GM12872 (cell line): Measurements from ENCODE around the gene TMEM187.

Experiments
- CTCF ChIP-seq: IDR thresholded peaks from 3 replicates; pipeline ENCODE4 v1.5.1; 2011; ENCODE audit warnings: low read depth, mild to moderate bottlenecking, low read length, moderate library complexity; ENCODE audit not compliant: insufficient read depth

Gene TMEM187

DNA sequence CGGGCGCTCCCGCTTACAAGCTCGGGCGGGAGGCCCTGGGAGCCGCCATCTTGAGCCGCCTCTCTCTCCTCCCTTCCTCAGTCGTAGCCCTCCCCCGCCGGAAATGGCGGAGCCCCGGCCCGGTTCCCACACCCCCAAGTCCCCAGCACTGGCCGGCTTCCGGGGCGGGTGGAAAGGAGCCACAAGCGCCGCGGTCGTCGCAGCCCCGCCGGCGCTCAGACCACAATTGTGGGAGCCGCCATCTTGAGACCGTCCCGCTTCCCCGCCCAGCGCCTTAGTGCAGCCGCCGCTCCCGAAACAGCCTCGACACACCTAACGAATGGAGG is 1.5 kb upstream of the TMEM187 start:
- no peak for TF ChIP-seq CTCF

- TF ChIP-seq CTCF: no peak
Measured at GRCh38 chrX:153971450-153972367, 845 bp upstream of the TMEM187 start, which contains the start of gene HCFC1. Gene HCFC1 (minus strand): TSS chrX:153971818. CDS start chrX:153970840, 978 bp downstream.

- TF ChIP-seq CTCF: no peak
Measured at GRCh38 chrX:153973127-153974002, 811 bp downstream of the TMEM187 start.

DNA sequence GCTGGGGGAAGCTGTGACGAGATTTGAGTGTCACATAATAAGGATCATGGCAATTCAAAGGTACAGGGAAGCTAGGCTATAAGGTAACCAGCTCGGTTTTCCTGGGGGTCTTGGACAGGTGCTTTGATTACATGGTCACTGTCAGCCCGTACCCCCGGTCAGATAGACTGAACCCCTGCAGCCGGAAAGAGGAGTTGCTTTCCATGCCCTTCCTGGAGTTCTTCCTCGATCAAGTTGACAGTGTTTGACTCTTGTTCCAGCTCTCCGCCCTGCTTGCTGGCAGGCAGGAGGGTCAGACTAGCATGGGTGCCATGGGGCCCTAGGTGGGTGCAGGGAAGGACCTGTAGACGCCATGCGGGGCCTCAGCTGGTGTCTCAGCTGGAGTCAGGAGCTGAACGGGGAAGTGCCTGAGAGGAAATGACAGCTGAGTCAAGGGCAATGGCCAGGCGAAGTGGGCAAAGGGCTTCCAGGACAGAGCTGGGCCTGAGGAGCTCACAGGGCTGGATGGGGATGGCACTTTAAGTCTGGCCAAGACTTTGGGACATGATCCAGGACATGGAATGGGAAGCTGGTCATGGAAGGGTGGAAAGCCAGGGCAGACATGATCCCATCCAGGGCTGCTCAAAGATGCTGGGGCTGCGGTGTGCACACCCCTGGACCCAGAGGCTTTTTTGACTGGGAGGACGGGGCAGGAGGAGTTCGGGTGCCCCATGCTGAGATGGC is 1.6 kb downstream of the TMEM187 start:
- TF ChIP-seq CTCF: no peak

- TF ChIP-seq CTCF: no peak
Measured at GRCh38 chrX:153974726-153975286, 2.3 kb downstream of the TMEM187 start.

GRCh38 chrX:153981231-153981630 is 8.7 kb downstream of the TMEM187 start:
- no peak for TF ChIP-seq CTCF
